Measurements from ENCODE around the gene ARL9. TPM values are rescaled to one million over a fixed set of nuclear protein-coding genes. Genes with fewer than 3 reads are reported as not detected.

ARL9 gene
- total RNA-seq, 2 experiments from 2014 or later = 0.55 TPM; not detected in 1

GRCh38 chr4:56477192-56477702, 28.3 kb upstream of the ARL9 start:
- no peak overlapping the region for H3K27ac Mint-ChIP-seq
- no peaks in the 10 kb centered on the region for H3K9me3 Mint-ChIP-seq (ENCODE audit: low read depth)
- peaks cover 53% of the 10 kb centered on the region for H3K36me3 Mint-ChIP-seq
- H3K4me1 Mint-ChIP-seq = peaks cover 9% of the 10 kb centered on the region
- DNase-seq (no peak), ATAC-seq (no peak)
- H3K27me3 Mint-ChIP-seq = no peaks in the 10 kb centered on the region
- H3K4me3 Mint-ChIP-seq = no peak overlapping the region
- CTCF ChIA-PET = no interaction called here

GRCh38 chr4:56480691-56481090, 24.9 kb upstream of the ARL9 start:
- DNase-seq (no peak), ATAC-seq (no peak)
- H3K4me3 Mint-ChIP-seq = no peak overlapping the region
- CTCF ChIA-PET = interaction anchor here (1.2 kb wide), 1 partner anchor 8 kb away, joined by 4 read pairs; no protein-coding TSS in a partner anchor
- no peaks in the 10 kb centered on the region for H3K9me3 Mint-ChIP-seq (ENCODE audit: low read depth)
- H3K36me3 Mint-ChIP-seq = peaks cover 37% of the 10 kb centered on the region
- H3K27ac Mint-ChIP-seq = no peak overlapping the region
- no peaks in the 10 kb centered on the region for H3K27me3 Mint-ChIP-seq
- peaks cover 5% of the 10 kb centered on the region for H3K4me1 Mint-ChIP-seq

GRCh38 chr4:56496241-56496640, 9.3 kb upstream of the ARL9 start:
- peaks cover 52% of the 10 kb centered on the region for H3K36me3 Mint-ChIP-seq
- CTCF ChIA-PET = interaction anchor here (1.0 to 1.6 kb wide), 2 partner anchors 11 to 26 kb away, joined by 3 to 4 read pairs; no protein-coding TSS in a partner anchor
- ATAC-seq = no peak

GRCh38 chr4:56511098-56511497, 5.5 kb downstream of the ARL9 start:
- Mint-ChIP-seq H3K4me1 (peaks cover 5% of the 10 kb centered on the region), H3K9me3 (ENCODE audit: low read depth) (no peaks in the 10 kb centered on the region), H3K36me3 (no peaks in the 10 kb centered on the region), H3K27ac (no peak overlapping the region), H3K27me3 (peaks cover 8% of the 10 kb centered on the region), H3K4me3 (no peak overlapping the region)
- ATAC-seq (no peak), DNase-seq (no peak)
- CTCF ChIA-PET = interaction anchor here (0.7 kb wide), 1 partner anchor 396 kb away, joined by 3 read pairs; no protein-coding TSS in a partner anchor

More at GRCh38 chr4:56496241-56496640, 9.3 kb upstream of the ARL9 start:
- no peaks in the 10 kb centered on the region for H3K9me3 Mint-ChIP-seq (ENCODE audit: low read depth)
- no peaks in the 10 kb centered on the region for H3K27me3 Mint-ChIP-seq
- no peak overlapping the region for H3K27ac Mint-ChIP-seq
- no peak overlapping the region for H3K4me3 Mint-ChIP-seq
- H3K4me1 Mint-ChIP-seq = no peaks in the 10 kb centered on the region
- DNase-seq = no peak

GRCh38 chr4:56512166-56512565, 6.6 kb downstream of the ARL9 start:
- no peaks in the 10 kb centered on the region for H3K9me3 Mint-ChIP-seq (ENCODE audit: low read depth)
- no peak overlapping the region for H3K27ac Mint-ChIP-seq
- CTCF ChIA-PET = no interaction called here
- DNase-seq (no peak), ATAC-seq (no peak)
- no peaks in the 10 kb centered on the region for H3K4me1 Mint-ChIP-seq
- no peak overlapping the region for H3K4me3 Mint-ChIP-seq
- H3K36me3 Mint-ChIP-seq = no peaks in the 10 kb centered on the region
- H3K27me3 Mint-ChIP-seq = peaks cover 7% of the 10 kb centered on the region

- H3K36me3 Mint-ChIP-seq = no peaks in the 10 kb centered on the region
- H3K9me3 Mint-ChIP-seq (ENCODE audit: low read depth) = no peaks in the 10 kb centered on the region
- CTCF ChIA-PET = interaction anchor here (1.3 kb wide), 1 partner anchor 17 kb away, joined by 3 read pairs; a partner anchor contains a TSS
- DNase-seq (no peak), ATAC-seq (no peak)
- H3K4me3 Mint-ChIP-seq = no peak overlapping the region
- H3K27ac Mint-ChIP-seq = no peak overlapping the region
- H3K4me1 Mint-ChIP-seq = no peaks in the 10 kb centered on the region
- peaks cover 7% of the 10 kb centered on the region for H3K27me3 Mint-ChIP-seq
Measured at GRCh38 chr4:56513517-56513916, 7.9 kb downstream of the ARL9 start.

GRCh38 chr4:56530269-56531148, 24.9 kb downstream of the ARL9 start:
- peak; percentile 89 for DNase-seq
- CTCF ChIA-PET = interaction anchor here (1.3 to 1.5 kb wide), 3 partner anchors 16 to 582 kb away, joined by 3 to 4 read pairs (median 3); partner anchors contain the start of gene CEP135
- H3K9me3 Mint-ChIP-seq (ENCODE audit: low read depth) = no peaks in the 10 kb centered on the region
- no peak overlapping the region for H3K27ac Mint-ChIP-seq
- H3K36me3 Mint-ChIP-seq = no peaks in the 10 kb centered on the region
- peak overlapping the region; percentile 35 for H3K4me3 Mint-ChIP-seq
- peak; percentile 99 for ATAC-seq
- peaks cover 22% of the 10 kb centered on the region for H3K27me3 Mint-ChIP-seq
- peaks cover 2% of the 10 kb centered on the region for H3K4me1 Mint-ChIP-seq

GRCh38 chr4:56531149-56531770, 25.7 kb downstream of the ARL9 start:
- CTCF ChIA-PET = interaction anchor here (0.9 to 1.5 kb wide), 4 partner anchors 12 to 583 kb away, joined by 3 to 5 read pairs (median 4); partner anchors contain the start of gene CEP135
- Mint-ChIP-seq H3K27me3 (peaks cover 18% of the 10 kb centered on the region), H3K4me3 (no peak overlapping the region), H3K9me3 (ENCODE audit: low read depth) (no peaks in the 10 kb centered on the region), H3K4me1 (peaks cover 2% of the 10 kb centered on the region), H3K27ac (no peak overlapping the region), H3K36me3 (no peaks in the 10 kb centered on the region)
- ATAC-seq (no peak), DNase-seq (no peak)

- Mint-ChIP-seq H3K27me3 (peaks cover 18% of the 10 kb centered on the region), H3K9me3 (ENCODE audit: low read depth) (no peaks in the 10 kb centered on the region), H3K27ac (no peak overlapping the region), H3K4me3 (no peak overlapping the region), H3K4me1 (peaks cover 2% of the 10 kb centered on the region), H3K36me3 (no peaks in the 10 kb centered on the region)
- DNase-seq = no peak
- CTCF ChIA-PET = interaction anchor here (0.9 to 1.5 kb wide), 2 partner anchors 12 to 15 kb away, joined by 3 to 5 read pairs; no protein-coding TSS in a partner anchor
- no peak for ATAC-seq
Measured at GRCh38 chr4:56531823-56532222, 26.2 kb downstream of the ARL9 start.

GRCh38 chr4:56532239-56532638, 26.6 kb downstream of the ARL9 start:
- Mint-ChIP-seq H3K9me3 (ENCODE audit: low read depth) (no peaks in the 10 kb centered on the region), H3K36me3 (no peaks in the 10 kb centered on the region), H3K4me1 (peaks cover 2% of the 10 kb centered on the region), H3K4me3 (no peak overlapping the region), H3K27me3 (peaks cover 17% of the 10 kb centered on the region), H3K27ac (no peak overlapping the region)
- CTCF ChIA-PET = interaction anchor here (1.5 kb wide), 1 partner anchor 14 kb away, joined by 3 read pairs; no protein-coding TSS in a partner anchor
- ATAC-seq (no peak), DNase-seq (no peak)

GRCh38 chr4:56535915-56536314, 30.3 kb downstream of the ARL9 start:
- CTCF ChIA-PET = interaction anchor here (1.1 kb wide), 1 partner anchor 112 kb away, joined by 3 read pairs; no protein-coding TSS in a partner anchor
- Mint-ChIP-seq H3K4me1 (no peaks in the 10 kb centered on the region), H3K36me3 (no peaks in the 10 kb centered on the region), H3K9me3 (ENCODE audit: low read depth) (no peaks in the 10 kb centered on the region), H3K27me3 (peaks cover 8% of the 10 kb centered on the region), H3K4me3 (no peak overlapping the region), H3K27ac (no peak overlapping the region)
- ATAC-seq = no peak
- DNase-seq = no peak

- peaks cover 13% of the 10 kb centered on the region for H3K27me3 Mint-ChIP-seq
- no peaks in the 10 kb centered on the region for H3K9me3 Mint-ChIP-seq (ENCODE audit: low read depth)
- no peak overlapping the region for H3K4me3 Mint-ChIP-seq
- no peak for ATAC-seq
- no peak overlapping the region for H3K27ac Mint-ChIP-seq
- DNase-seq = no peak
- H3K4me1 Mint-ChIP-seq = no peaks in the 10 kb centered on the region
- H3K36me3 Mint-ChIP-seq = no peaks in the 10 kb centered on the region
- CTCF ChIA-PET = interaction anchor here (1.1 kb wide), 1 partner anchor 114 kb away, joined by 3 read pairs; no protein-coding TSS in a partner anchor
Measured at GRCh38 chr4:56537147-56537546, 31.6 kb downstream of the ARL9 start.

- H3K4me3 Mint-ChIP-seq = no peak overlapping the region
- CTCF ChIA-PET = no interaction called here
- ATAC-seq = no peak
- H3K27ac Mint-ChIP-seq = no peak overlapping the region
- peaks cover 12% of the 10 kb centered on the region for H3K4me1 Mint-ChIP-seq
- peaks cover 1% of the 10 kb centered on the region for H3K36me3 Mint-ChIP-seq
- no peaks in the 10 kb centered on the region for H3K9me3 Mint-ChIP-seq (ENCODE audit: low read depth)
- peaks cover 17% of the 10 kb centered on the region for H3K27me3 Mint-ChIP-seq
- DNase-seq = no peak
Measured at GRCh38 chr4:56540826-56541225, 35.2 kb downstream of the ARL9 start.
